WTC11 (cell line): ENCODE data around the gene ABTB2. TPM values are rescaled to one million over a fixed set of nuclear protein-coding genes. Genes with fewer than 3 reads are reported as not detected.

Experiments
- ATAC-seq: fragments of 200-7000 bp; cut with Tn5 transposase; 2 replicates; pipeline ENCODE4 v1.10.0; 2021; ENCODE audit warnings: mild to moderate bottlenecking, moderate library complexity
- CTCF ChIA-PET: fragments of 300-600 bp; sonication (Branson Sonifier 250); formaldehyde crosslinking; loops from one replicate; lab custom pipeline; 2021; ENCODE audit warnings: antibody characterized with exemption; lab: Charles Lee
- POLR2A ChIA-PET: fragments of 350-600 bp; sonication (Branson Sonifier 250); formaldehyde crosslinking; loops from one replicate; lab custom pipeline; 2021; ENCODE audit warnings: antibody characterized with exemption; lab: Charles Lee
- DNase-seq: peaks from one replicate; pipeline ENCODE4 v3.0.0; 2021; ENCODE audit warnings: low spot score
- H3K27ac Mint-ChIP-seq: 2 replicates; pipeline ENCODE4 v1.8.0; 2021; ENCODE audit warnings: mixed read lengths
- H3K27me3 Mint-ChIP-seq: 2 replicates; pipeline ENCODE4 v1.8.0; 2021; ENCODE audit warnings: low read depth, mild to moderate bottlenecking, moderate library complexity, mixed read lengths
- H3K36me3 Mint-ChIP-seq: 2 replicates; pipeline ENCODE4 v1.8.0; 2021; ENCODE audit warnings: mixed read lengths
- H3K4me1 Mint-ChIP-seq: 2 replicates; pipeline ENCODE4 v1.8.0; 2022; ENCODE audit warnings: mixed read lengths
- H3K4me3 Mint-ChIP-seq: 2 replicates; pipeline ENCODE4 v1.8.0; 2021; ENCODE audit warnings: mild to moderate bottlenecking, moderate library complexity, mixed read lengths
- H3K9me3 Mint-ChIP-seq: 2 replicates; pipeline ENCODE4 v1.8.0; 2021; ENCODE audit warnings: mixed read lengths
- ATF2 ChIP-seq: sonication (generic); formaldehyde crosslinking; IDR thresholded peaks from 2 replicates; pipeline ENCODE4 v1.8.1; 2022; ENCODE audit warnings: low read depth, missing genetic modification reagents, borderline replicate concordance
- CDX4 ChIP-seq: fragments of 250-450 bp; sonication (Bioruptor Pico); IDR thresholded peaks from 2 replicates; pipeline ENCODE4 v1.9.0; 2021; ENCODE audit warnings: moderate library complexity, mild to moderate bottlenecking, inconsistent platforms, borderline replicate concordance
- E2F1 ChIP-seq: sonication (generic); formaldehyde crosslinking; IDR thresholded peaks from 2 replicates; pipeline ENCODE4 v1.8.0; 2022; ENCODE audit warnings: mild to moderate bottlenecking, missing genetic modification reagents
- ESRRA ChIP-seq: sonication (generic); formaldehyde crosslinking; IDR thresholded peaks from 2 replicates; pipeline ENCODE4 v1.8.1; 2022; ENCODE audit warnings: mild to moderate bottlenecking, missing genetic modification reagents, borderline replicate concordance
- FOXP4 ChIP-seq: sonication (generic); formaldehyde crosslinking; IDR thresholded peaks from 2 replicates; pipeline ENCODE4 v1.8.0; 2022; ENCODE audit warnings: mild to moderate bottlenecking, missing genetic modification reagents
- GABPB1 ChIP-seq: sonication (generic); formaldehyde crosslinking; IDR thresholded peaks from 2 replicates; pipeline ENCODE4 v1.8.1; 2023; ENCODE audit warnings: mild to moderate bottlenecking, missing genetic modification reagents
- MAX ChIP-seq: sonication (generic); formaldehyde crosslinking; IDR thresholded peaks from 2 replicates; pipeline ENCODE4 v1.8.0; 2022; ENCODE audit warnings: mild to moderate bottlenecking, missing genetic modification reagents
- PRDM15 ChIP-seq: sonication (generic); formaldehyde crosslinking; IDR thresholded peaks from 2 replicates; pipeline ENCODE4 v1.8.0; 2022; ENCODE audit warnings: missing genetic modification reagents
- TP53 ChIP-seq: sonication (generic); formaldehyde crosslinking; IDR thresholded peaks from 2 replicates; pipeline ENCODE4 v1.8.1; 2023; ENCODE audit warnings: mild to moderate bottlenecking, missing genetic modification reagents
- USF1 ChIP-seq: sonication (generic); formaldehyde crosslinking; IDR thresholded peaks from 2 replicates; pipeline ENCODE4 v1.8.0; 2022; ENCODE audit warnings: mild to moderate bottlenecking, missing genetic modification reagents
- ZBTB21 ChIP-seq: sonication (generic); formaldehyde crosslinking; IDR thresholded peaks from 2 replicates; pipeline ENCODE4 v1.8.1; 2023; ENCODE audit warnings: mild to moderate bottlenecking, missing genetic modification reagents, borderline replicate concordance
- ZNF512 ChIP-seq: sonication (generic); formaldehyde crosslinking; IDR thresholded peaks from 2 replicates; pipeline ENCODE4 v1.8.1; 2022; ENCODE audit warnings: missing genetic modification reagents, borderline replicate concordance
- total RNA-seq: library from RNA; stranded (reverse); gene quantifications from 3 replicates; pipeline ENCODE4 v1.2.3, GENCODE V29; 2021
- TF ChIP-seq, protein P1 (sequence below): fragments of 250-450 bp; sonication (Bioruptor Pico); IDR thresholded peaks from 2 replicates; pipeline ENCODE4 v1.9.0; 2021; ENCODE audit warnings: mild to moderate bottlenecking
- TF ChIP-seq, protein P2 (sequence below): sonication (generic); formaldehyde crosslinking; IDR thresholded peaks from 2 replicates; pipeline ENCODE4 v1.8.1; 2023; ENCODE audit warnings: mild to moderate bottlenecking, missing genetic modification reagents, borderline replicate concordance

Gene ABTB2
- total RNA-seq, 1 experiment from 2014 or later, result 12.8 TPM

DNA sequence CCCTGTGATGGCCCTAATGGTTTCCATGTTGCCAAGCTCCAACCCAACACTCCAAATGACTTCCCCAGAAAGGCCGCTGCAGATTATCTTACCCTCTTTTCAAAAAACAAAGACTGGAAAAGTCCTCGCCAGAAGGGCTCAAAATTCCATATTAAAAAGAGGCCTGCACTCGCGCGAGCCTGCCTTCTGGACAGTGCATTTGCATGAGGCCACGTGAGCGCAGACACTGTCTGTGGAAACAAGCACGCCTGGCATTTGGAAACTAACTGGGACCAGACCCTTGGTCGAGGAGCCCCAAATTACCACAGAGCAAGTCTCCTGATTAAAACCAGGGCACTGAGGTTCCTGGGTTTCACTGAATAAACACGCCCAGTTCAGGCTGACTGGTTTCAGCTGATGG lies 42.9 kb downstream of the ABTB2 start (continued):
- no peak for TF ChIP-seq PRDM15 (CRISPR knock-in tag)
- TF ChIP-seq USF1 (CRISPR knock-in tag), result no peak

- ChIA-PET CTCF (no interaction called here), POLR2A (no interaction called here)
- DNase-seq (no peak), ATAC-seq (no peak)
- H3K4me1 Mint-ChIP-seq, result peaks cover 36% of the 10 kb centered on the region
- TF ChIP-seq, protein P1, sequence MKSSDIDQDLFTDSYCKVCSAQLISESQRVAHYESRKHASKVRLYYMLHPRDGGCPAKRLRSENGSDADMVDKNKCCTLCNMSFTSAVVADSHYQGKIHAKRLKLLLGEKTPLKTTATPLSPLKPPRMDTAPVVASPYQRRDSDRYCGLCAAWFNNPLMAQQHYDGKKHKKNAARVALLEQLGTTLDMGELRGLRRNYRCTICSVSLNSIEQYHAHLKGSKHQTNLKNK, result no peak
- no peak for TF ChIP-seq GABPB1
- TF ChIP-seq TP53, result no peak
- TF ChIP-seq E2F1 (CRISPR knock-in tag), result no peak
- TF ChIP-seq, protein P2, sequence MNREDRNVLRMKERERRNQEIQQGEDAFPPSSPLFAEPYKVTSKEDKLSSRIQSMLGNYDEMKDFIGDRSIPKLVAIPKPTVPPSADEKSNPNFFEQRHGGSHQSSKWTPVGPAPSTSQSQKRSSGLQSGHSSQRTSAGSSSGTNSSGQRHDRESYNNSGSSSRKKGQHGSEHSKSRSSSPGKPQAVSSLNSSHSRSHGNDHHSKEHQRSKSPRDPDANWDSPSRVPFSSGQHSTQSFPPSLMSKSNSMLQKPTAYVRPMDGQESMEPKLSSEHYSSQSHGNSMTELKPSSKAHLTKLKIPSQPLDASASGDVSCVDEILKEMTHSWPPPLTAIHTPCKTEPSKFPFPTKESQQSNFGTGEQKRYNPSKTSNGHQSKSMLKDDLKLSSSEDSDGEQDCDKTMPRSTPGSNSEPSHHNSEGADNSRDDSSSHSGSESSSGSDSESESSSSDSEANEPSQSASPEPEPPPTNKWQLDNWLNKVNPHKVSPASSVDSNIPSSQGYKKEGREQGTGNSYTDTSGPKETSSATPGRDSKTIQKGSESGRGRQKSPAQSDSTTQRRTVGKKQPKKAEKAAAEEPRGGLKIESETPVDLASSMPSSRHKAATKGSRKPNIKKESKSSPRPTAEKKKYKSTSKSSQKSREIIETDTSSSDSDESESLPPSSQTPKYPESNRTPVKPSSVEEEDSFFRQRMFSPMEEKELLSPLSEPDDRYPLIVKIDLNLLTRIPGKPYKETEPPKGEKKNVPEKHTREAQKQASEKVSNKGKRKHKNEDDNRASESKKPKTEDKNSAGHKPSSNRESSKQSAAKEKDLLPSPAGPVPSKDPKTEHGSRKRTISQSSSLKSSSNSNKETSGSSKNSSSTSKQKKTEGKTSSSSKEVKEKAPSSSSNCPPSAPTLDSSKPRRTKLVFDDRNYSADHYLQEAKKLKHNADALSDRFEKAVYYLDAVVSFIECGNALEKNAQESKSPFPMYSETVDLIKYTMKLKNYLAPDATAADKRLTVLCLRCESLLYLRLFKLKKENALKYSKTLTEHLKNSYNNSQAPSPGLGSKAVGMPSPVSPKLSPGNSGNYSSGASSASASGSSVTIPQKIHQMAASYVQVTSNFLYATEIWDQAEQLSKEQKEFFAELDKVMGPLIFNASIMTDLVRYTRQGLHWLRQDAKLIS, result no peak
- TF ChIP-seq MAX (CRISPR knock-in tag), result no peak
- no peak for TF ChIP-seq FOXP4 (CRISPR knock-in tag)
- no peak for TF ChIP-seq ESRRA (CRISPR knock-in tag)
- TF ChIP-seq ZBTB21 (CRISPR knock-in tag), result no peak
- no peak for TF ChIP-seq ZNF512 (CRISPR knock-in tag)
- no peak for TF ChIP-seq CDX4 (CRISPR knock-in tag)
- no peak for TF ChIP-seq ATF2
- no peak overlapping the region for H3K4me3 Mint-ChIP-seq
- no peaks in the 10 kb centered on the region for H3K27me3 Mint-ChIP-seq
- no peaks in the 10 kb centered on the region for H3K36me3 Mint-ChIP-seq
- H3K27ac Mint-ChIP-seq, result no peak overlapping the region
- no peaks in the 10 kb centered on the region for H3K9me3 Mint-ChIP-seq
Measured at GRCh38 chr11:34314176-34314575, 43.6 kb downstream of the ABTB2 start.
